RWPE2 (cell line): ENCODE measurements around the gene CCDC92.

Source experiments
- ATAC-seq: fragments of 200-7000 bp; cut with Tn5 transposase; 3 replicates; pipeline ENCODE4 v1.9.1; 2021; ENCODE audit warnings: low read depth
- DNase-seq: peaks from one replicate; pipeline ENCODE4 v3.0.0-alpha.2; 2020; ENCODE audit warnings: low spot score
- H3K27ac ChIP-seq: fragments of 450-650 bp; 2 replicates; pipeline ENCODE4 v1.5.1; 2017; ENCODE audit warnings: mild to moderate bottlenecking; ENCODE audit not compliant: poor library complexity, severe bottlenecking
- H3K27me3 ChIP-seq: fragments of 250-450 bp; sonication (Bioruptor Pico); 2 replicates; pipeline ENCODE4 v1.5.1; 2021; ENCODE audit warnings: mild to moderate bottlenecking, moderate library complexity; ENCODE audit not compliant: insufficient read depth, poor library complexity, severe bottlenecking
- H3K36me3 ChIP-seq: fragments of 250-450 bp; sonication (Bioruptor Pico); 2 replicates; pipeline ENCODE4 v1.5.1; 2020; ENCODE audit warnings: low read depth, mild to moderate bottlenecking, moderate library complexity
- H3K4me1 ChIP-seq: fragments of 250-450 bp; sonication (Bioruptor Pico); 2 replicates; pipeline ENCODE4 v1.5.1; 2021; ENCODE audit warnings: mild to moderate bottlenecking, moderate library complexity; ENCODE audit not compliant: insufficient read depth, poor library complexity, severe bottlenecking
- H3K4me3 ChIP-seq: fragments of 250-450 bp; sonication (Bioruptor Pico); 2 replicates; pipeline ENCODE4 v1.5.1; 2021; ENCODE audit warnings: mild to moderate bottlenecking, moderate library complexity; ENCODE audit not compliant: severe bottlenecking
- H3K9me3 ChIP-seq: fragments of 250-450 bp; sonication (Bioruptor Pico); 2 replicates; pipeline ENCODE4 v1.5.1; 2021; ENCODE audit warnings: mild to moderate bottlenecking, moderate library complexity; ENCODE audit not compliant: severe bottlenecking
- TF ChIP-seq, protein P1 (sequence below): fragments of 450-650 bp; IDR thresholded peaks from one replicate; pipeline ENCODE4 v1.5.1; 2017; ENCODE audit warnings: mild to moderate bottlenecking, moderate library complexity; ENCODE audit not compliant: poor library complexity, severe bottlenecking

Gene CCDC92

DNA sequence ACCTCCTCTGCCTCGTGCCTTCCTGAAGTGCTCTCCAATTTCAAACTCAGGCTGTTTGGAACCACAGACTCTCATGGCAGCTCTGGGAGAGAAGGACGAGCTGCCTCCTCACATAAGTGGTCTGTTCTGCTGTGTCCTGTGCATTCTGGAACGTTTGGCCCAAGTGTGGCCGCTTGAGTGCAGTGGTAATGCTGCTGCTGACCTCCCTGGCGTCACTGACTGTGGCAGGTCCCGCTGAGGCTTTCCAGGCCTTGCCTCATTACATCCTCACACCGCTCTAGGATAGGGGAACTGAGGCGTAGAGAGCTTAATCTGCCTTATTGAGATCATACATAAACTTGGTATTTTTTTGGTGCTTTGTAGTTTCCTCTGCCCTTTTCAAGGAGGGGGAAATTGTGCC is 14.2 kb downstream of the CCDC92 start:
- H3K36me3 ChIP-seq, result no peaks in the 10 kb centered on the region
- H3K4me1 ChIP-seq, result no peaks in the 10 kb centered on the region
- H3K27ac ChIP-seq, result no peak overlapping the region
- no peaks in the 10 kb centered on the region for H3K27me3 ChIP-seq
- no peak for ATAC-seq
- TF ChIP-seq, protein P1, sequence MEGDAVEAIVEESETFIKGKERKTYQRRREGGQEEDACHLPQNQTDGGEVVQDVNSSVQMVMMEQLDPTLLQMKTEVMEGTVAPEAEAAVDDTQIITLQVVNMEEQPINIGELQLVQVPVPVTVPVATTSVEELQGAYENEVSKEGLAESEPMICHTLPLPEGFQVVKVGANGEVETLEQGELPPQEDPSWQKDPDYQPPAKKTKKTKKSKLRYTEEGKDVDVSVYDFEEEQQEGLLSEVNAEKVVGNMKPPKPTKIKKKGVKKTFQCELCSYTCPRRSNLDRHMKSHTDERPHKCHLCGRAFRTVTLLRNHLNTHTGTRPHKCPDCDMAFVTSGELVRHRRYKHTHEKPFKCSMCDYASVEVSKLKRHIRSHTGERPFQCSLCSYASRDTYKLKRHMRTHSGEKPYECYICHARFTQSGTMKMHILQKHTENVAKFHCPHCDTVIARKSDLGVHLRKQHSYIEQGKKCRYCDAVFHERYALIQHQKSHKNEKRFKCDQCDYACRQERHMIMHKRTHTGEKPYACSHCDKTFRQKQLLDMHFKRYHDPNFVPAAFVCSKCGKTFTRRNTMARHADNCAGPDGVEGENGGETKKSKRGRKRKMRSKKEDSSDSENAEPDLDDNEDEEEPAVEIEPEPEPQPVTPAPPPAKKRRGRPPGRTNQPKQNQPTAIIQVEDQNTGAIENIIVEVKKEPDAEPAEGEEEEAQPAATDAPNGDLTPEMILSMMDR, result no peak
- no peak overlapping the region for H3K4me3 ChIP-seq
- no peaks in the 10 kb centered on the region for H3K9me3 ChIP-seq
- DNase-seq, result no peak

DNA sequence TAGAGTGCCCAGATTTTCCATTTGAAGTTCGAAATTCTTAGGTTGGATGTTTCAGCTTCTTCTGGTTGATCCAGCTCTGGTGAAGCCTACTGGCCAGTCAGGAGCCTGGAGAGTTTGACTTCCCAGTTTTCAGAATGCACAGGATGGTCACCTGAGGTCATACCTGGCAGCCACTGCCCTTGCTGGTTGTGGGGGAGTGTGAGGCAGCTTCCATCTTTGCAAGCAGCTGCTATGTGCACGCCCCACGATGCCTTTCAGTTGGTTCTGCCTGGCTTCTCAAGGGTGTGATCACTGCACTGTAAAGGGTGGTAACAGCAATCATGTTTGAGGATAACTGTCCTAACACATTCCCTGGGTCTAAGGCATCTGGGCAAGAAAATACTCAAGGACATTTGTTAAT is 15.4 kb downstream of the CCDC92 start:
- Histone ChIP-seq H3K9me3 (no peaks in the 10 kb centered on the region), H3K4me1 (no peaks in the 10 kb centered on the region), H3K4me3 (no peak overlapping the region), H3K27me3 (no peaks in the 10 kb centered on the region), H3K36me3 (no peaks in the 10 kb centered on the region), H3K27ac (no peak overlapping the region)
- DNase-seq (no peak), ATAC-seq (no peak)
- TF ChIP-seq, protein P1, result no peak

DNA sequence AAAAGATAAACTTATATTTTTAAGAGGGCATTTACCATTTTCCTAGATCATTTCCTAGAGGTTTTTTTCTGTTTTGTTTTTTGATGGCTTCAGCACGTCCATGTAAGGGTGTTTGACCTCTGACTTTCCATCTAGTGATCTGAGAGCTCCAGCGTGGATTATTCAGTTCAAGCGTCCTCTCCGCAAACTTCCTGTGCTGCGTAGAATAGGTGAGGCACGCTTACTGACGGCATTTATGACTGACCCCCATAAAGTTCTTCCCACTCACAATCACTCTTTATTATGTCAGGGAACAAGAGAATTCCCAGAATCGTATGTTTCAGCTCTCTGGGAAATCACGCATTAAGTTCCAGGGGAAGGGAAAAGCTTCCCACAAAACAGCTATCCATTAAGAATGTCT is 16.4 kb downstream of the CCDC92 start:
- no peaks in the 10 kb centered on the region for H3K36me3 ChIP-seq
- no peaks in the 10 kb centered on the region for H3K9me3 ChIP-seq
- no peak overlapping the region for H3K27ac ChIP-seq
- DNase-seq (no peak), ATAC-seq (no peak)
- H3K27me3 ChIP-seq, result no peaks in the 10 kb centered on the region
- H3K4me1 ChIP-seq, result no peaks in the 10 kb centered on the region
- TF ChIP-seq, protein P1, result no peak
- H3K4me3 ChIP-seq, result no peak overlapping the region

DNA sequence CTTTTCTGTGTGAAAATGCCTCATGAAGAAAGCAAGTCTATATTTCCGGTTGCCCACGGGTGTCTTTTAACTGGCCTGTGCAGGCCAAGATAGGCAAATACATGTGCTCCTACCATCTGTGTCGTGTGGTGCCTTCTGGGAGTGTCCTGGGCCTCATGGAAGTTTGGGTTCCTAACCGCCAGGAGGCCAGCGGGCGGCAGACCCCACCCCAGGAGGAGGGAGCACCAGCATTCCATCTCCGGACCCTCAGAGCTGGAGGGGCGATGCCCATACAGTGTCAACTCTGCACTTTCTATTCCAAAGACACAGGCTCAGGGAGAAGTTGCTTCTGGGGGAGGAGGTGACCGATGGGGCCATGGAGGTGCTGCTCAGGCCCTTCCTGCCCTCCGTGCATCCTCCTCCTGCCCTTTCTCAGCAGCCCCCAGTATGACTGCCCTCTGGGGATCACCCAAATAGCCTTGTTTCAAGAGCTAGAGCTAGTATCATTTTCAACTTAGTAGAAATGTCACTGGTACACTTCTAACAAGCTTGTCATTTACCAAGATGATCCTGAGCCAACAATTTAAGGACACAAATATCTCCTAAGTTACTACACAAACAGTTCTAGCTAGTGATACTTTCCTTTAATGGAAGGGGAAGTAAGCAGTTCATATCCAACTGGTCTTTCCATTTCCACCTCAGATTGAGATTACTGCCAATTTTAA is 17.8 kb downstream of the CCDC92 start:
- H3K4me1 ChIP-seq, result no peaks in the 10 kb centered on the region
- H3K27ac ChIP-seq, result no peak overlapping the region
- no peak overlapping the region for H3K4me3 ChIP-seq
- DNase-seq, result no peak
- no peaks in the 10 kb centered on the region for H3K27me3 ChIP-seq
- H3K36me3 ChIP-seq, result no peaks in the 10 kb centered on the region
- ATAC-seq, result no peak
- no peaks in the 10 kb centered on the region for H3K9me3 ChIP-seq
- TF ChIP-seq, protein P1, result no peak

DNA sequence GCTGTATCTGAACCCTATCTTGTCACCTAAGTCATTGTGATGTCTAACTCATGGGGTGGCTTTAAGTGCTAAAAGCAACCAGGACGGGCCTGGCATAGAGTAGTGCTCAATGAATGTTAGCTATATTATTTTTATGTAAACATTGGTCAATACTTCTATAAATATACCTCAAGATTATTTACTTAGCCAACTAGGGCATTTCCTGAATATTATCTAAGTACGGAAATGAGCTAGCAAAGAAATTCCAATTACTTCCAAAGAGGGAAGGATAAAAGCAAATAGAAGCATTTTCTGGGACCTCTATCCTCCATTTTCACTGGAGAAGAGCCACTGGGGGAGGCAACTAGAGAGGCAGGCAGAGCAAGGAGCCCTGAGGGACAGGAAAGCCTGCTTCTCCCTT is 20.6 kb downstream of the CCDC92 start:
- Histone ChIP-seq H3K27me3 (no peaks in the 10 kb centered on the region), H3K4me1 (no peaks in the 10 kb centered on the region), H3K9me3 (no peaks in the 10 kb centered on the region), H3K36me3 (no peaks in the 10 kb centered on the region), H3K4me3 (no peak overlapping the region), H3K27ac (no peak overlapping the region)
- no peak for DNase-seq
- ATAC-seq, result no peak
- TF ChIP-seq, protein P1, result no peak
